ENCODE data around the gene MAGOH. TPM values are rescaled to one million over a fixed set of nuclear protein-coding genes. Genes with fewer than 3 reads are reported as not detected.

The MAGOH gene
- total and polyA plus RNA-seq, 9 donors = 25.4 to 73.2 (median 37.5) TPM

GRCh38 chr1:53262000-53262399 lies 23.7 kb upstream of the MAGOH start:
- TF ChIP-seq POLR2A (IDR thresholded peaks at IDR 0.05) = no peak
- TF ChIP-seq CTCF (IDR thresholded peaks at IDR 0.05) = no peak
- no peak for TF ChIP-seq EP300 (IDR thresholded peaks at IDR 0.05)
- Histone ChIP-seq H3K27ac (no peak overlapping the region), H3K27me3 (no peaks in the 10 kb centered on the region), H3K36me3 (no peaks in the 10 kb centered on the region), H3K4me3 (no peak overlapping the region), H3K4me1 (ENCODE audit: insufficient read depth) (no peaks in the 10 kb centered on the region), H3K9me3 (no peaks in the 10 kb centered on the region)
- intact Hi-C loops (cut with DNase I) = no loop called here
- WGBS, 3 donors = 93 to 98% (median 96%) methylated on average over 3 of the region's 3 CpGs
- DNase-seq = no peak

GRCh38 chr1:53260631-53261247 lies 22.4 kb upstream of the MAGOH start:
- H3K4me1 ChIP-seq (ENCODE audit: insufficient read depth) = no peaks in the 10 kb centered on the region
- no peaks in the 10 kb centered on the region for H3K27me3 ChIP-seq
- no peaks in the 10 kb centered on the region for H3K36me3 ChIP-seq
- 82 to 91% (median 89%) methylated on average over 4 of the region's 4 CpGs for WGBS, 3 donors
- intact Hi-C loops (cut with DNase I) = no loop called here
- DNase-seq = no peak
- TF ChIP-seq POLR2A (IDR thresholded peaks at IDR 0.05) = no peak
- no peak overlapping the region for H3K4me3 ChIP-seq
- H3K27ac ChIP-seq = no peak overlapping the region
- no peaks in the 10 kb centered on the region for H3K9me3 ChIP-seq

DNA sequence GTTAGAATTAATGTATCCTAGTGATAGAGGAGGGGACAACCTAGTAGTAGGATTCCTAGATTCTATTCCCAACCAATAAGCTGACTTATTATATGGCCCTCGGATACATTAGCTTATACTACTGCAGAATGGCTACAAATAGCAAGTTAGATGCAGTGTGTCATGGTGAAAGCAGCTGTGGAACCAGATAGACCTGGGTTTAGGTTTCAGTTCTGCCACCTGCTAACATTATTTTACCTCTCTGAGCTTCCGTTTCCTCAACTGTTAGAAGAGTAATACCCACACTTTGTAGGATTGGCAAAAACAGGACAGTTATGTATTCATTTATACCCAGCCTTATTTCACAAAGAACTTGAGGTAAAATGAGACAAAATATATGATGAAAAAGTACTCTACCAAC lies 21.6 kb upstream of the MAGOH start:
- Histone ChIP-seq H3K4me1 (ENCODE audit: insufficient read depth) (no peaks in the 10 kb centered on the region), H3K27ac (no peak overlapping the region), H3K4me3 (no peak overlapping the region), H3K9me3 (no peaks in the 10 kb centered on the region), H3K36me3 (no peaks in the 10 kb centered on the region), H3K27me3 (no peaks in the 10 kb centered on the region)
- intact Hi-C loops (cut with DNase I) = no loop called here
- no peak for DNase-seq
- no peak for TF ChIP-seq POLR2A (IDR thresholded peaks at IDR 0.05)
- TF ChIP-seq CTCF (IDR thresholded peaks at IDR 0.05) = no peak
- TF ChIP-seq EP300 (IDR thresholded peaks at IDR 0.05) = no peak
- WGBS, 3 donors = 95 to 98% (median 97%) methylated on average over 2 of the region's 2 CpGs

DNA sequence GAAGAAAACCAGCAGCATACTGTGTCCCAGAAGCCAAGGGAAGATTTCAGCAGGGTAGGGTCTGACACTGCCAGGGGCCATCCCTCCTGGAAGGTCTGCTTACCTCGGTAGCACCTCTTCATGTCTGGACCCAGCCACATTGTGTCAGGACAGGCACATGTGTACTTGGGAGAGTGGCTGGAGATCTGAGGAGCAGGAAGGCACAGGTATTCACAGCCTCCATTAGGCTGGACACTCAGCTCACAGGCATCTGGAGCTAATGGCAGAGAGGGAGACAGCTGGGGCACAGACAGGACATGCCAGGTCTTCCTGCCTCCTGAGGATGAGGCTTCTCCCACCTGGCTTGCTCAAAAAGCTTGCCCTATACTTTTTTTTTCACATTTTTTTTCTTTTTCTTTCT lies 19.9 kb upstream of the MAGOH start:
- Histone ChIP-seq H3K4me3 (no peak overlapping the region), H3K9me3 (no peaks in the 10 kb centered on the region), H3K36me3 (no peaks in the 10 kb centered on the region), H3K4me1 (ENCODE audit: insufficient read depth) (no peaks in the 10 kb centered on the region), H3K27me3 (no peaks in the 10 kb centered on the region), H3K27ac (no peak overlapping the region)
- TF ChIP-seq CTCF (IDR thresholded peaks at IDR 0.05) (no peak), POLR2A (IDR thresholded peaks at IDR 0.05) (no peak), EP300 (IDR thresholded peaks at IDR 0.05) (no peak)
- intact Hi-C loops (cut with DNase I) = no loop called here
- no peak for DNase-seq
- 83 to 87% (median 86%) methylated on average over 1 of the region's 1 CpG for WGBS, 3 donors

DNA sequence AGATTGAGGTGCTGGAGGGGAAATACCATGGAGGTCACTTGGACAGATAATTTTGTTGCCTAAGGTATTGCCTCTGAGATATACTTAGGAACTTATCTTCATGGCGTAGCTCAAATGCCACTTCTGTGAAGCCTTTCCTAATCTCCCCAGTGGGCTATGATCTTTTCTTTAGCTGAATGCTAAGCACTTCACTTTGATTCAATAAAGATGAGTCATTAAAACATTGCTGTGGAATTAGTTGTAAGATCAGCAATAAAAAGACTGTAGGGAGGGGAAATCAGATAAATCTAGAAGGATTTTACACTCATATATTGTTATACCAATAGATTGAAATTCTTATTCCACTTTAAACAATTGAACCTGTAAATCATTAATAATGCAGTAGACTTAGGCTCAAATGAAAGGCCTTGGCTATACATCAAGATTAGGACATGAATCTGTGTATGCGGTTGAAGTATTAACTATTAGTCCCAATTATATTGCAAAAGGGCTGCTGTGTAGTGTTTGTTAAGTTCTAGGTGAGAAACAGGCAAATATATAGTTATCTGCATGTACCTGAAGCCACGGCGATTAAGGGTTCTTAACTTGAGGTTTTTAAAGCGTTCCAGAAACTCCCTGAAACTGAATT lies 19.2 kb upstream of the MAGOH start:
- no peak for DNase-seq
- no peak overlapping the region for H3K4me3 ChIP-seq
- H3K9me3 ChIP-seq = no peaks in the 10 kb centered on the region
- no peaks in the 10 kb centered on the region for H3K27me3 ChIP-seq
- 92 to 93% (median 92%) methylated on average over 5 of the region's 5 CpGs for WGBS, 3 donors
- intact Hi-C loops (cut with DNase I) = no loop called here
- TF ChIP-seq POLR2A (IDR thresholded peaks at IDR 0.05) (no peak), CTCF (IDR thresholded peaks at IDR 0.05) (no peak), EP300 (IDR thresholded peaks at IDR 0.05) (no peak)
- no peaks in the 10 kb centered on the region for H3K4me1 ChIP-seq (ENCODE audit: insufficient read depth)
- no peak overlapping the region for H3K27ac ChIP-seq
- H3K36me3 ChIP-seq = no peaks in the 10 kb centered on the region

All from ovary (tissue), 9 donors.